Dedifferentiated amniotic fluid mesenchymal stem cell (primary cell): Measurements from ENCODE around the gene TMEM106C.
A peak's percentile ranks its signal among the peaks of the same experiment; 100 is the strongest.
"Not testable (repeated sequence)": the region's sequence is repeated elsewhere in the genome, so short reads cannot be mapped to it uniquely, and the experiment has no call there.

ENCODE experiments used
- DNase-seq: peaks from one replicate; pipeline ENCODE4 v3.0.0-alpha.2; 2016; ENCODE audit errors: extremely low spot score

TMEM106C gene

DNA sequence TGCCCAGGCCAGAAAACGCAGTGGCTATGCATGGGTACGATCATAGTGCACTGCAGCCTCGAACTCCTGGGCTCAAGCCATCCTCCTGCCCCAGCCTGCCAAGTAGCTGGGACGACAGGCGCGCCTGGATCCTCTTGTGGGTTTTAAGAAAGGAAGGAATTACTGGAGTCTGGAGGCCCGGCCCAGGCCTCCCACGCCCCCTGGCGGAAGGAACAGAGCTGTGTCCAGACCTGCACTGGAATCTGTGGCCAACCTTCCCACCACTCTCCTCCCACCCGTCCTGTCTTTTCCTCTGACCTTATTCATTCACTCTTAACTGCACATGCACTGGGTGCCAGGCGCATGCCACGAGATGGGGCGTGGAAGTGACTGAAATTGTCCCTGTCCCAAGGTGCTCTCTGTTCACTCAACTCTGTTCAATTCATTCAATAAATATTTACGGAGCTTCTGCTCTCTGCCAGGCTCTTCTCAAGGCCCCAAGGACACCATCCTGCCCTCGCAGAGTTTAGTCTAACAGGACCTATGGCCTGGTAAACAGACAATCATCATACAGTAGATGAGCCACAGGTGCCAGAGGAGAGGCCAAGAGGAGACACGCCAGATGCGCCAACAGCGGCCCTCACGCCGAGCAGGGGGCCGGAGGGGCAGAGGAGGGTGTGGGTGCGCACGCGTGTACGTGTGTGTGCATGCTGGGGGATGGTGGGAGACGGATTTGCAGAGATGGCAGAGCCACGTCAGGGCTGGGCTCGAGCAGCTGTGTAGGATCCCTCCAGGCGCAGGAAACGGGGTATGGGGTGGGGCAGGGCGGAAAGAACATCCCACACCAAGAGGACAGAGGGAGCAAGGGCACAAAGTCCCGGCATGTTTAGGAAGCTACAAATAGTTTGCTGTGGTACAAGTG lies 13.7 kb upstream of the TMEM106C start:
- DNase-seq: peak; percentile 75

DNA sequence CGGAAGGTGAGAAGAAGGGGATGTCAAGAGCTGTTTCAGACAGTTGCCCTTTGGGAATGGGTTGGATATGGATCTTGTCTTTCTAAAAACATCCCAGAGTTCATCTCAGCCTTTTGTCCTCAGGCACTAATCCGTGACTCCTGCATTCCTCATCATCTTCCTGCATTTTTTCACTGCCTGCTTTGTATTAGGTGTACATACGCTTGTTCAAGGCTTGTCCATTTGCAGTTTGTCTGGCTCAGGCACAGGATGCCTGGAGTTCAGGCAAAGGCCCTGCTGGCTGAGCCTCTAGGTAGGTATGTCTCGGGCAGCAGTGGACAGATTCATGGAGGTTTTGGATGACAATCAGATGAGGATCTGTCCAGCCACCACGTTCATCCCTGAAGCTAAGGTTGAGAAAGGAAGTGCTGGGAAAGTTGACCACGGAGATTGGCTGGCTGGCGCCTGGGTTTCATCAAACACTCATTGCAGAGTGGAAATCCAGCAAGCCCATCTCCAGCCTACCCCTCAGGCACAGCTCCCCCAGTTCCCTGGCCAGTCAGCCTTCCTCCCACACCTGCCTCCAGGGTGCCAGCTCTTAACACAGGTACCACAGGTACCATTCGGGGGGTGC lies 12.4 kb upstream of the TMEM106C start:
- no peak for DNase-seq

DNA sequence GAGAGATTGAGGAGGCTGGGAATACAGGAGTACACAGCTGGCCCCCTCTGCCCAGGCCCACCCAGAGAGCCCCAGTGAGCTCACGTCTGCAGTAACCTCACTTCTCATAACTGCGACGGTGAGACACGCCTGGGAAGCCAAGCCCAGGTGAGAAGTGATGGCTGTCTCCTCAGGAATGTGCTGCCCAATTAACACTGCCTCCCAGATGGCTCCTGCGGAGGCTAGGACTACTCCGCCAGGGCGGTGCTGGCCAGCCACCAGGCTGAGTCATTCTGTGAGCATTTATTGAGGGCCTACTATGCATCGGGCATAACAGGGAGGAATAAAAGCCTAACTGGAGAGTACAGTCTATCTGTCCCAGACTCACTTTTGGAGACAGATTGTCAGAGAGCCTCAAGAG lies 9.3 kb upstream of the TMEM106C start:
- DNase-seq: no peak

DNA sequence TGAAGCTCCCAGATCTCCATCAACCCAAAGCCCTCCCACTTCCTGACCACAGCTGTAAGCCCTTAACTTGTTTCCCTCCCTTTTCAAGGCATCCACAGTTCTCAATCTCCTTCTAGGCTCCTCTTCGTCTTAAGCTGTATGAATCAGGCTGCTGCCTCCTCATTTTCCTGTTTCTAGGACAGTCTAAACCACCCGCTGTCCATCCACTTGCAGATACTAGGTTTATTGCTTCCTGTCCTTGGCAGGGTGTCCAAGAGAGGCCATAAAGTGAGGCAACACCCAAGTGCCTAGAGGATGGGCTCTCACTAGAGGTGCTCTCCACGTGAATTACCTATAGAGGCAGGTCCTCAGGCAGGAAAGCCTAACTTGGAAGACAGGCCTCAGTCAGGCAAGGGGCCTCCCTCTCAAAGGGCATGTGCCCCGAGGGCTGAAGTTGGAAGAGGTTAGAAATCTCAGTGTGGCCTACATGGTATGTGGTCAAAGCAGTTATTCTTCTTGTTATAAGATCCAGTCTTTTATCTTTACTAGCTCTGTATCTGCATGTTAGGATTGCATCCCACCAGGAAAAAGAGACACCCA lies 8.8 kb upstream of the TMEM106C start:
- DNase-seq: no peak

DNA sequence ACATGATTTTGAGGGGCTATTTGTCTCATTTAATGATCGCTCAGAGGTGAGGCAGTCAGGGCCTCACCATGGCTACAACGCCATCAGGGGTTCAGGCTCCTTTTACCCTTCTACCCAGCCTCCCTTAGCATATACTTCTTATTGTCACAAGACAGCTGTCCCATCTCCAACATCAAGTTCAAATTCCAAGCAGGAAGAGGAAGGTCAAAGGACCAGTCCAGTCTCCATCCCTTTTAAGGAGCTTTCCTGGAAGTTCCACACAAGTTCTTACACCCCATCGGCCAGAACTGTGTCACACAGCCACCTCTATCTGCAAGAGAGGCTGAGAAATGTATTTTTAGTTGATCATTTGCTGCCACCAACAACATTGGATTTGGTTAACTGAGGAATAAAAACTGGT lies 8.3 kb upstream of the TMEM106C start:
- no peak for DNase-seq

DNA sequence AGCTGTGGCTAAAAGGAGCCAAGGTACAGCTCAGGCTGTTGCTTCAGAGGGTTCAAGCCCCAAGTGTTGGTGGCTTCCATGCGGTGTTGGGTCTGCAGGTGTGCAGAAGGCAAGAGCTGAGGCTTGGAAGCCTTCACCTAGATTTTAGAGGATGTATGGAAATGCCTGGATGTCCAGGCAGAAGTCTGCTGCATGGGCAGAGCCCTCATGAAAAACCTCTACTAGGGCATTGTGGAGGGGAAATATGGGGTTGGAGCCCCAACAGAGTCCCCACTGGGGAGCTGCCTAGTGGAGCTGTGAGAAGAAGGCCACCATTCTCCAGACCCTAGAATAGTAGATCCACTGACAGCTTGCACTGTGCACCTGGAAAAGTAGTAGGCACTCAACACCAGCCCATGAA lies 5.7 kb upstream of the TMEM106C start:
- not testable (repeated sequence) for DNase-seq

DNA sequence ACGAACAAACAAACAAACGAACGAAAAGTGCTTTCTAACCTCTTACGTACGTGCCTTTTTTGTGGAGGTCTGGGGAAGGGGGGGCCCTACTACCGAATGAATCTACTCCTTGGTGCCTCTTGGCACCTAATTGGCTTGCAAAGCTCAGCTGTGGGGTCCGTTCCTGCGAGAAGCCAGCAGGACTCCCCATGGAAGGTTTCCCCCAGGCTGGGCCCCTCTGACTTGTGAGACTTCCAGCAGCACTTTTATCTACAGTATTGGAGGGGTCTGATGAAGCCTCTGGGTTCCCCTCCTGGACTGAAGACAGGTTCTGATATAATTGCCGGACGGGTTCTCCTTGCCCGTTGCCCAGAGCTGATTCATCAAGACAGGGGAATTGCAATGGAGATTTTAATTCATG lies 1.2 kb upstream of the TMEM106C start:
- no peak for DNase-seq

DNA sequence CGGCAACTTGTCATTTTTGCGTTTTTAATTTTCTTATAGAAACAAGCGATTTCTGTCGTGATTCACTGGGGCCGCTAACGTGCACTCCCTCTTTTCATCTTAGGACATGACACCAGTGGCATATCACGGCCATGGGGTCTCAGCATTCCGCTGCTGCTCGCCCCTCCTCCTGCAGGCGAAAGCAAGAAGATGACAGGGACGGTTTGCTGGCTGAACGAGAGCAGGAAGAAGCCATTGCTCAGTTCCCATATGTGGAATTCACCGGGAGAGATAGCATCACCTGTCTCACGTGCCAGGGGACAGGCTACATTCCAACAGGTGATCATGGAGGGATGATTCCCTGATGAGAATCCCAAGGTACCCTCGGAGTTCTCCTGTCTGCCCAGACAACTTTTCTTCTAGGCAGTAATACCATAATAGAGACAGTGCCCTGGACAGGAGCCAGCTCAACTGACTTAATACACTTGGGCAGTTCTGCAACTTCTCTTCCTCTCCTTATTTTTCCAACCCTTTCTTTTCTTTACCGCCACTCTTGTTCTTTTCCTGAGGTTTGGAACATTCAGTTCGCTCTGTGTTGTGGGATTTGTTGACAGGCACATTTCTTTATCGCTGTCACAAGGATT lies 821 bp downstream of the TMEM106C start:
- no peak for DNase-seq

DNA sequence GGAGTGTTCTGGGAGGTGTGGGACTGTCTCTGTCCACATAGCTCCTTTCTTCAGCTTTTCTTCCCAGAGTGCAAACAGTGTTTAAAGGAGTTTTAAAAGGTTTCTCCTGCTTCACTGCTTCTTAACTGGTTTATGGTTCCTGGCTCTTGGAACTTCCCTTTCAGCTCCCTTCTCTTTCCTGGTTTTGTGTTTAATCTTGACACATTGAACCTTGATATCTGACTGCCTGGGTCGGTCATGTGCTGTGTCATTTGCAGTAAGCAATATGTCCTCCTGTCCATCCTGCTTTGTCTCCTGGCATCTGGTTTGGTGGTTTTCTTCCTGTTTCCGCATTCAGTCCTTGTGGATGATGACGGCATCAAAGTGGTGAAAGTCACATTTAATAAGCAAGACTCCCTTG lies 2.2 kb downstream of the TMEM106C start:
- no peak for DNase-seq

DNA sequence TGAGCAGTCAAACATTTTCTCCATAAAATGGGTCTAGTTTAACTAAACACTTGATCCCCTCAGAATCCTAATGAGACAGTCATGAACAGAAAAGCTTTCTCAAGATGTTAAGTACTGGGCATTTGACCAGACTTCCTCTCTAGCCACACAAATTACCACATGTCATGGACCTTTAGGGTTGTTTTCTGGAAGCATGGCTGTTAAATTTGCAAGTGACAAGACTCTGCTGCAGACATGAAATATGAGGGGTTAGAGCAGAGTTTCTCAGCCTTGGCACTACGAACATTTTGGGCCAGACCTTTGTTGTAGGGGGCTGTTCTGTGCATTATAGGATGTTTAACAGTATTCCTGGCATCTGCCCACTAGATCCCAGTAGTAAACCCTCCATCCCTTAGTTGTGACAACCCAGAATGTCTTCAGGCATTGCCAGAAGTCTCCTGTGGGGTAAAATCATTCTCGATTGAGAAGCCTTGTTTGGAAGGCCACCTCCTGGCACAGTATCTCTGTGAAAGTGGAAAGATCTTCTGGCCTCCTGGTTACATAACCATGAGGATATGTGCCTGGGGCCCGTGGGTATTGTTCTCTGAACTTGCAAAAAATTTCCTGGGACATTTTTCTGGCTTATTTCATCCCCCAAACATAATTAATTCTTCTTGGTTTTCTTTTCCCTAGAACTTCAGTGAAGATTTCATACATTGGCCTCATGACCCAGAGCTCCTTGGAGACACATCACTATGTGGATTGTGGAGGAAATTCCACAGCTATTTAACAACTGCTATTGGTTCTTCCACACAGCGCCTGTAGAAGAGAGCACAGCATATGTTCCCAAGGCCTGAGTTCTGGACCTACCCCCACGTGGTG lies 4.3 kb downstream of the TMEM106C start:
- DNase-seq: no peak

DNA sequence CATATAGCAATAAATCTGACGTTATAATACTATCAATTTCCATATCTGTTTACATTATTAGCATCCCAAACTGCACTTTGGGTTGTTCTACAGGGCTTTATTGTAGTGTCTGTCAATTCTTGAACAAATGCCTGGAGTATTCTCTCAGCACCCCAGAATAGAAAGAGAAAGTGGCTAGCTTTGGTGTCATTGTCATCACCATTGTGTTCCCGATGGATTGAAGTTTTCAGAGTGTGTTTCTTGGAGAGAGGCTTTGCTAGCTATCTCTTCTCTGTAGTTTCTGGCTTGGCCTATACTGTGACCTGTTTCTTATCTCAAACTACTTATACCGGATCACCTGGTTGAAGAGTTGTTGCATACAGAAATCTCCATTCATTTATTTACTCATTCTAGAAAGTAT lies 6.4 kb downstream of the TMEM106C start:
- no peak for DNase-seq

DNA sequence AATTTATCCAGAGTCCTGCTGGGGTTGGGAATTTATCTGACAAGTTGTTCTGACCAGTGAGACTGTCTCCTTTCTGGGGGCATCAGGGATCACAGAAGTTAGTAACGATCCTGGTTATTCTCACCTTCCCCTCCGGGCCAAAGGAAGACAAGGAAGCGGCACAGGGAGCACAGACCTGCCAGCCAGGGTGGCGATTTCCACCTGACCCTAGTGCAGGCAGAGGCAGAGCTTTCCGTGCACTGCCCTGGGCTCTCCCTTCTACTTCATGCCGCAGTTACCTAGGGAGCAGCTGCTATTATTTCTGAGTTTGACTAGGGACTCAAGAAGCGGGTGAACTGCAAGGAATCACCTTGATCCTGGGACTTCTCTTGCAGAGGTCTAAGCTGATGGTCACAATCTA lies 7.4 kb downstream of the TMEM106C start:
- DNase-seq: no peak

DNA sequence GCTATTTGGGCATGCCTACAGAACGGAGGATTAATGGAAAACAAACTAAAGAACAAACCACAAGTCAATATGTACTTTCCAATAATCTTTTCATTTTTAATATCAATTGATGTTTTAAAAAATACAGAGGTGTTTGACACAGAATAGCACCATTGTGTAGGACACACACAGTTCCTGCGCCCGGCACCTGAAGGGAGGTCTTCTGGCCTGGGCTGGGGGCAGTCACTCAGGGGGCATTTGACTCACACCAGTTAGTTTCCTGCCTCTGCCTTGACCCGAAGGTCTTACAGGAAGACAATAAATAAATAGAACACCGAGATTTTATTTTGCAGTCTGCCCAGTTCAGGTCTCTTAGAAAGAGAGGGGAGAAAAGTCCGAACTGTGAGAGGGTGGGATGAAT lies 9.5 kb downstream of the TMEM106C start:
- no peak for DNase-seq

DNA sequence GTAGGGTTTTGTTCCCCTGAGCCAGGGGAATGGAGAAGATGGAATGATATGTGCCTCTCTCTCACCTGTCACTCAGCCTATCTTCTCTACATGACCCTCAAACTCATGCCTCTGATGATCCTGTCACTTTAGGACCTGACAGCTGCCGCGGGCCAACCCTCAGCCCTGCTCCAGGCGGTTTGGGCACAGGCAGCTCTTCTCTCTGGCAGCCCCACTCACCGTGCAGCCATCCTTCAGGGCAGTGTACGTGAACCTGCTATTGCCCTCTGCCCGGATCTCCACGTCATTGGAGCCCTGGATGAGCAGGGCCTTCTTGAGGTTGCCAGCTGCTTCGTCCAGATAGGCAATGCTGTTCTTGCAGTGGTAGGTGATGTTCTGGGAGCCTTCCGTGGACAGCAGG lies 10.5 kb downstream of the TMEM106C start:
- DNase-seq: no peak

DNA sequence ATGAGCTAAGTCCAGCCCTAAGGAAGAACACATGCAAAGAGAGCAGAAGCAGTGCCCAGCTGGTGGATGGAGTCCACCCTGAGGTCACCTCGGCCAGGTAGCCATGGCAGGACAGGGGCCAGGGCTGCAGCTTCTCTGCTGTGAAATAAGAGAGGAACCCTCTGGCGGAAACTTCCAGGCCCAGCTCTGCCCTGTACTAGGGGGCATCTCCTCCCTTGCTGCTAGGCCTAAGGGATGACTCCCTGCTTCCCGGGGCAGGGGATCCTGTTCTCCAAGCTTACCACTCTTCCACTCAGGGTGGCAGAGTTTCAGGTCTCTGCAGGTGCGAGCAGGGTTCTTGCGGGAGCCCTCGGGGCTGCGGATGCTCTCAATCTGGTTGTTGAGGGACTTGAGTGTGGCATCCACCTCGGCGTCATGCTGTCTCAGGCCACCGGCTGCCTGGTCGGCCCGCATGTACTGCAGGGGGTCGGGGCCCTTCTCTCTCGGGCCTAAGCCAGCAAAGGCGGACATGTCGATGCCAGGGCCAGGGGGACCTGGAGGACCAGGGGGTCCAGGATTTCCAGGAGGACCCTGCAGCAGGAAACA lies 11.7 kb downstream of the TMEM106C start:
- no peak for DNase-seq

DNA sequence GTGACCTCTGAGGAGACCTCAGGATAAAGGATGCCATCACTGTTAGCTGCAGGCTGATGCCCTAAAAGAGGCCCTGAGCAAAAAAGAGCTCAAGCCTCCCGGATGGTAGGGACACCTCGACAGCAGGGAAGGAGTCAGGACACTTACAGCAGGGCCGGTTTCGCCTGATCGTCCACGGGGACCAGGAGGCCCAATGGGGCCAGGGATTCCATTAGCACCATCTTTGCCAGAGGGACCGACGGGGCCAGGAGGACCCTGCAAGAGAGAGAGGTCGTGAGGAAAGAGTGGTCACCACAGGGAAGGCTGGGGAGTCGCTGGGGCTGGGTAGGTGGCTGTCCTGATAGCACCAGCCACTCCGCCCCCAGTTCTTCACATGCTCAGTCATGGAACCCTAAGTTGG lies 12.4 kb downstream of the TMEM106C start:
- DNase-seq: no peak

DNA sequence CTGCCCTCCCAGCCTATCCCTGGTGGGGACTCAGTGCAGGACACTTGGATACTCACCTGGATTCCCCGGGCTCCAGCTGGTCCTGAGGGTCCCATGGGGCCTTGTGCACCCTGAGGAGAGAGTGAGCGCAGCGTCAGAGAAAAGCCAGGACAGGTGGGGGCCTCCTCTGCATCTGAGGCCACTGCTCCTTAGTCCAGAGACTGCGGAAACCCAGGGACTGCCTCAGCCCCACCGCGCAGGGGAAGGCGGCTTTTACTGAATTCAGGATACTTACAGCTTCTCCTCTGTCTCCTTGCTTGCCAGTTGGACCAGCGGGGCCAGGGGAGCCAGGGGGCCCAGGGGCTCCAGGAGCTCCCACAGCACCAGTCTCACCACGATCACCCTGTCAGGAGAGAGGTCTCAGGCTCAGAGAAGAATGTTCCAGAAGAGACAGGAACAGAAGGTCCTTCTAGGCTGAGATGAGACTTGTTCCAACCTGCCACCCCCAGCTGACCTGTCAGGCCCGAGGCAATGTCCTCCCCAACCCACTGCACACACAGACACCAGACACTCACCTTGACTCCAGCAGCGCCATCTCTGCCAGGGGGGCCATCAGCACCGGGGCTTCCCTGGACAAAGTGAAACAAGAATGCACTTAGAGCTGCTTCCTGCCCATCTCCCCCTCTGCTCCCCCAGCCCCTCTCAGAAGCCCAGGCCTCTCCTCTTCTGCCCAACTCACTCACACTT lies 13.8 kb downstream of the TMEM106C start:
- no peak for DNase-seq

DNA sequence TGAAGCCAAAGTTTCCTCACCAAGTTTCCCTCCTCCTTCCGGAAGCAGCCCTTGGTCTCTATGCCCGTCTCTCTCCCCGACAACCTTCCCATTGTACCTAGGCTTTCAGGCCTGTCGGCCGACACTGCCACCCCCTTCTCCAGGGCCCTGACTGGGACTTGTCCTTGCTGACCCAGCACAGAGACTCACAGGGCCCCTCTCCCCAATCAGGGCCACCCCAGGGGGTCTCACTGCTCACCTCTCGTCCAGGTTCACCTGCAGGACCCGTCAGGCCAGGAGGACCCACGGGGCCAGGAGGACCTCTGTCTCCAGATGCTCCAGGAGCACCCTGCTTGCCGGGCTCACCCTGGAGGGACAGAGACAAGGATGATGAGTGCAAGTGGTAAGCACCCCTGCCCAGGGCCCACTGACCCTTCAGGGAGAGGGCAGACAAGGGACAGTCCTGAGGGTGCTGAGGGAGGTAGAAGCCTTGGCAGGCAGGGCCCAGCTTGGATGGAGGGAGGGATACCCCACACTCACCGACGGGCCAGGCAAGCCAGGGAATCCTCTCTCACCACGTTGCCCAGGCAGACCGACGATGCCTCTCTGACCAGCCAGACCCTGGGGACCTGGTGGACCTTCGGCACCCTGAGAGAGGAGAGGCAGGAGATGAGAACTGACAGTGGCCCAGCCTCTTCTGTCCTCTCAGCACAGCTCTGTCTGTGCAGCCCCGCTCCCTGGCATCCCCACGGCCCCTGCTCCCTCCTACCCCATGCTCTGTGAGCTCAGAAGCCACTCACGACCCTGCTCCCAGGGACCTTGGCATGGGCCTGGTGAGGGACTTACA lies 14.6 kb downstream of the TMEM106C start:
- no peak for DNase-seq

DNA sequence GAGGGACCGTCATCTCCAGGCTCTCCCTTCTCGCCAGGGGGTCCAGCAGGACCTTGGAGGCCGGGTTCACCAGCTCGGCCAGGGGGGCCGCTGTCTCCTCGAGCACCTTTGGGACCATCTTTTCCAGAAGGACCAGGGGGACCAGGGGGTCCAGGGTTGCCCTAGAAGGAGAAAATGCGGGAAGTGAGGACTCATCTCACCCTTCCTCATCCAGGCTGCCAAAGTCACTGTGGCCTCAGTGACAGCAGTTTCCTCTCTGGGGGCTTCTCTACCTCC lies 15.1 kb downstream of the TMEM106C start:
- no peak for DNase-seq

DNA sequence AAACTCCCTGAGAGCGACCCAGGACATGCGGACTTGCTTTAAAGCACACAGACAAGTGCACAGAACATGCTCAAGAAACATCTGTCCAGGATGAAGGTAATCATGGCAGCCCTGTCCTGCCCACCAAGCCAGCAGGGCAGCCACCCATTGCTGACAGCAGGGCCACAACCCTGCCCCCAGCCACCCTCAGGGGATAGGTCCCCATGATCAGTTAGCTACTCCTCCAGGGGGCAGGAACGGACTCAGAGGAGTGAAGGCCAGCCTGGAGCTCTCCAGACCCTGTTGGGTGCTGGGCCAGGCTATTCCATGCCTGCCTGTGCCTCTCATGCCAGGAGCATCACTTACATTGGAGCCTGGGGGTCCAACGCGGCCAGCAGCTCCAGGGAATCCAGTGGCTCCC lies 15.8 kb downstream of the TMEM106C start:
- no peak for DNase-seq
